Endometrium (tissue), 2 donors: ENCODE measurements around the gene SCN8A.

ENCODE experiments used
- FAIRE-seq: peaks from 2 replicates; lab custom pipeline; 2012; peaks lifted over from hg19 to GRCh38; lab: Jason Lieb, UNC
- donor health status: control.
- donor health status: control.

The SCN8A gene

GRCh38 chr12:51836827-51837173, 245.8 kb downstream of the SCN8A start:
- no peak for FAIRE-seq

DNA sequence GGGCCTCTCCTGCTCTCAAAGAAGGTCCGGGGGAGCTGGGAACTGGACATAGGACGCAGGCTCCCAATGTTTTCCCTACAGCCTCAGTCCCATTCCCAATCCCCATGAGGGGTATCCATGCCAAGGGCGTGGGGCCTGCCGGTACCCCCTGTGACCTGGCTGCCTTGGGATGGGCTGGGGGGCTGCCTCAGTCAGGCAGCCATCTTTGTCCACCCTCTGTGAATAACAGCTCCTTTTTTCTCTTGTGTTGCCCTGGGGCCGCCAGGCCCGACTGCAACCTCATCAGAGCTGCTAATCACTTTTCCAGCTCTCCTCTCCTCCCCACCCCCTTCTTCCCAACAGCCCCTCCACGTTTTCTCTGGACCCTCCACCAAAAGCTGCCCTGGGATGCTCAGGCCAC, 246.3 kb downstream of the SCN8A start:
- FAIRE-seq: no peak

- FAIRE-seq: no peak
These were observed 247.0 kb downstream of the SCN8A start for GRCh38 chr12:51838036-51838435.

DNA sequence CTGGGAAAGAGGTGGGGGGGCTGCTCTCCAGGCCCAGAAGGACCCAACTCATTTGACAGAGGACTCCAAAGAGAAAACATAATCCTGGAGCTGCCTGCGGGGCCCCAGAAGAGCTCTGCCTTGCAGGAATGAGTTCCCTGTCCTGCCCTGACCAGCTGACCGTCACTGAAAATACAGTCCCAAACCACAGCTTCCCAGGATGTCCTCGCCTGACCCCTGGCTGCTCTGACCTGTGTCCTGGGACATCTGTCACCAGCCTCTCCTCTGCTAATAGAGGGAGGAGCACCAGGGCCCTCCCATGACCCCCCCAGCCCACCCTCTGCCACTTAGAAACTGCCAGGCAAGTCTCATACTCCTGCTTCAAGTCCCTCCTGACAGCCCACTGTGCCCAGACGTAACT, 247.7 kb downstream of the SCN8A start:
- FAIRE-seq: no peak

DNA sequence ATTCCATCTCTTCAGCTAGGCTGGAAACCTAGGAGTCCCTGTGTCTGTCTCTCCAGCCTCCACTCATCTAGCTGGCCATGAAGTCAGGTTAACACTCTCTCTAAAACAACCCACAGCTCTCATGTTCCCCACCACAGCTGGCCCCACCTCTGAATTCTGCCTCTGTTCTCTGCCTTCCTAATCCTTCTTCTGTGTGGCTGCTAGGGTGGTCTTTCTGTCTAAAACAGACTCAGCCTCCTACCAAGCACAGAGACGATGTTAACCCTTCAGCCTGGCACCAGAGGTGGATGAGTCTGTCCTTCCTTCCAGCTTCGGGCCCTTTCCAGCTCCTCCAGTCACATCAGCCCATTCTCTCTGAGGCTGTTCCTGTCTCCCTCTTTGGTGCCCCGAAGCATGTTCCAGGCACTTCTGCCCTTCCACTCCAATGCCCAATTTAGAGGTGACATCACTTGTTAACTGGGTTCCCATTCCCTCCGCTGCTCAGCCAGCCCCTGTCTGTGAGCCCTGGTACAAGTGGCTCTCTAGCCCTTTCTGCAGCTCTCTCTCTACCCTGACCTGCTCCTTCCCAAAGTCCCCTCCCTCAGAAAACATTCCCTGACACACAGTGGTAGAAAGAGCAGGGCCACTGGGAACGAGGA, 248.4 kb downstream of the SCN8A start:
- FAIRE-seq: no peak

DNA sequence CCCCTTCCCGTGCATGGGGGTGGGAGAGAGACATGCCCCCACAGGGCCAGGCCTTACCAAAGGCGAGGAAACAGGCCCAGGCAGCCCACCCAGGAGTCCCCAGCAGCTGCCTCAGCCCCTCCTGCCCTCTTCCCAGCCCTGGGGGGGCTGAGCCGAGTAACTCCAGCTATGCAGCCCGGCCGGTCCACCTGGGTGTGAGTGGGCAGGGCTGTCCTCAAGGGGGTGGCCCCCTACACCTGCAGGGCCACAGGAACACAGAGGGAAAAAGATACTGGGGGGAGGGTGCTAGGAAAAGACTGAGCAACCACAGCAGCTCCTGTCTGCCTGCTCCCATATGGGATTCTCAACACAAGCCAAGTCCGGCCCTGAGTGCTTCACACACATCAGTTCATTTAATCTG, 249.9 kb downstream of the SCN8A start:
- no peak for FAIRE-seq

GRCh38 chr12:51841727-51842126, 250.7 kb downstream of the SCN8A start:
- no peak for FAIRE-seq

- FAIRE-seq: no peak
These were observed 253.8 kb downstream of the SCN8A start for GRCh38 chr12:51844854-51845253.

DNA sequence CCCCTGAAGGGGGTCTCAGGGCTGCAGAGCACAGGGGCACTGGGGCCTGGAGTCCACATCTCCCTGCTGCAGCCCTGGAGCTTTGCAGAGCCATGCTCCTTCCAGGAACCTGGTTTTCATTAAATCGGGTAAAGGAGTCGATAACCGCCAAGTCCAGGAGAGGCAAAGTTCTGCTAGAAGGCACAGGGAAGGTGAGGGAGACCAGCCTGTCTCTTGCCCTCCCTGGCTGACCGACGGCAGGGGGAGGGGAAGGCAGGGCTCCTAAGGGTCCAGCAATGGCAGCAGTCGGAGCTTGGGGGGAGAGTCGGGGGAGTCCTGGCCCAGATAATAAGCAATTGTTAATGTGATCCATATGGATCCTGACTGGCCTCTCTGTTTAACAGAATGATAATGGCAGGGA, 254.4 kb downstream of the SCN8A start:
- FAIRE-seq: no peak

DNA sequence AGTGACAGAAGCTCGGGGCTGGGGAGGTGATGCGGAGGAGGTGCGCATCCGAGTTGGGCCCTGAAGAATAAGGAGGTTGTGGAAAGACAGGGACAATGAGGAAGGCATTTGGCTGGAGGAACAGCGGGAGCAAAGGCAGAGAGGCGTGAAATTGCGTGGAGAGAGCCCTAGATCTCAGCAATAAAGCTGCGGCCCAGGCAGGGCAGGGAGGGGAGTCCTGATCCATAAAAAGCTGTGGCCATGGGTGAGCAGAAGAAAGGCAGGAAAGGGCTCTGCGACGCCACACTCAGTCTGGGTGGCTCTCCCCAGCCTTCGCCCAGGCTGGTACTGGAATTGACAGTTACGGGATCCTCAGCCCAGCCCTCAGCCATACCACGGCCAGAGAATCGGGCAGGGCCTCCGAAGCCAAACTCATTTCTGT, 255.2 kb downstream of the SCN8A start:
- FAIRE-seq: no peak

DNA sequence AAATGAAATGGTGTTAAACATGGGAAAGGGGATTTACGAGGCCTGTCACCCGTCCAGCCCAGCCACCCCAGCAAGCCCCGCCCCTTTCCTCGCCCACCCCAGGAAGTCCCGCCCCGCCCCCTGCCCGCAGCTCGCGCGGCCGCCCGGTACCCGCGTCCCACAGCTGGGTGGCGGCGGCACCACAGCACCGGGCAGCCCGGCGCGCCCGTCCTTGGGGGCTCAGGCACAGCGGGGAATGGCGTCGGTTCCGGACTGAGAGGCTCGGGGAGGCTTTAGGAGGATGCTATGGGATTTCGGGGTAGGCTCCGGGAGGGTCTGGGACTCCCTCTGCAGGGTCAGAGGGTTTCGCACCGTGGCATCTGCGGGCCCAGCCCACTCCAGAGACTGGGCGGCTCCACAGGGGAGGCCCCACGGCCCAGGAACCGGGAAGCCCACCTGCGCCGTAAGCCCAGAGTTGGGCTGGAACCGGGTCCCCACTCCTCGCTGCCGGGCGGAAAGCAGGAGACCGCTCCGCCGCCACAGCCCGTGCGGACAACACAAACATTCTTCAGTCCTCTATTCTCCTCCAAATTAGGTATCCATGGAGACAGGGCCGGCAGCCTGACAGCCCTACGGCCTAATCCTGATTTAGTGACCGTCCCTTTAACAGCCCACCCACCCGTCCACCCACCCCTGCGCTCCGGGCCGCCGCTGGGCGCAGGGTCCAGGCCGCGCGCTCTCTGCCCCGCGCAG, 256.0 kb downstream of the SCN8A start:
- FAIRE-seq: no peak

GRCh38 chr12:51847643-51848325, 256.8 kb downstream of the SCN8A start:
- no peak for FAIRE-seq

DNA sequence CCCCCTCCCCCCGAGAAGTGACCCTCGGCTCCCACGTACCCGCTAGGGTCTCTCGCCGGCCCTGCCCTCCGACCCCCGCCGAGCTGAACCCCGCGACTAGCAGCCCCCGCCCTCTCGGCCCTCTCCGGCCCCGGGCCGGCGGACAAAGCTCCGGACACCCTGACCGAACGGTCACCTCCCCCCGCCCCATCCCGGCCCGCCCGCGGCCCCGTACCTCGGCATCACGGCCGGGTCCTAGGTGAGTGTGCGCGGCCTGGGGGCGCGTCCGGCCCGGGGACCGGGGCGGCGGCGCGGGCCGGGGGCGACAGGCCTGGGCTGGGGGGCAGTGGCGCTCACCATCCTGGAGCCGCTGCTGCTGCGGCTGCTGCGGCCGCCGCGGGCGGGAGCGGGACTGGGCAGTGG, 257.3 kb downstream of the SCN8A start, which contains the start of gene FIGNL2:
Gene FIGNL2 (minus strand): TSS at position 393 of the 402 bp plus-strand sequence. CDS start 26,305 bp downstream, outside the sequence.
- FAIRE-seq: no peak

- no peak for FAIRE-seq
These were observed 258.1 kb downstream of the SCN8A start for GRCh38 chr12:51848841-51849735.

- no peak for FAIRE-seq
These were observed 259.3 kb downstream of the SCN8A start for GRCh38 chr12:51850081-51850964.

DNA sequence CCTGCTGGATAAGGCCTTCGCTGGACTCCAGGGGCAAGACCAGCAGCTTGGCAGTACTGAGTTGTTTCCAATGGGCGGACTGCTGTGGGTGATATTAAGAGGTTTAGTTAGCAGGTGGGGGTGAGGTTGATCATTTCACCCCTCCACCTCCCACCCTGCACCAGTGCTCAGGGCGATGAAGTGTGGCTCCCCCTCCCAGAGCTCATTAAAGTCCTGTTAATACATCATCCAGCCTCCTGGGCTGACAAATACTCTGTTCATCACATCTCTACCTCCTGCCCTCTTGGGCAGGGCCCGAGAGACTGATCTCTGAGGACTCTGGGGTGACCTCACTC, 259.9 kb downstream of the SCN8A start:
- FAIRE-seq: no peak

GRCh38 chr12:51851413-51852124, 260.5 kb downstream of the SCN8A start:
- FAIRE-seq: no peak

DNA sequence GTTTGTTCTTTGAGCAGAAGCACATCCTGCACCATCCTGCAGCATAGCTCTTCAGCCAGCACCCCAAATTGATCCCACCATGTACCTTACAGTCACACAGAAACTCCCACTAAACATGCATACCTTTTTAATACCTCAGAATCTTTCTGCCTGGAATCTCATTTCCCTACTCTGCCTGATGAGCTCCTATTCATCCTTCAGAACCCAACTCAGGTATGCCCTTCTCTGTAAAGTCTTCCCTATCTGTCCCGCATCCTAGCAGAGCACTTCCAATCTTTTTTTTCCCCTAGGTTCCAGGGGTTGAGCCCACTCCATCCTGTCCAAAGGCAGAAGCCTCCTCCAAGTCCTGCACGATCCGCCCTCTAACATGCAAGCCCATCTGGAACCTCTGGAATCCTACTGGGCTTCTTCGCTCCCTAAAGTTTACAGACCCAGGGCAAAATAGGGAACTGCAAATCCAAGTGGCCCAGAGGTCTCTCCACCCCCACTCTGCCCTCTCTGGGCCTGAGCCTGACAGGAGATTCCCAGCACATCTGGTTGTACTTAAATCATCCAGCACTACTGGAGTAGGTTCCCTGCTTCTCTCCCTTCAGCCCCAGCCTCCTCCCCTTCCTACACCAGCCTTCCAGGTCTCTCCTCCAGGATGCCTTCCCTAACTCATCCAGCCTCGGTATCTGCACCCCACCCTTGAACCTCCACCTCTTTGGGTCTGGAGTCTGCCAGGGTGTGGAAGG, 261.5 kb downstream of the SCN8A start:
- no peak for FAIRE-seq

GRCh38 chr12:51855586-51856428, 264.8 kb downstream of the SCN8A start:
- FAIRE-seq: no peak
